ENCODE results near the gene LDHAL6B. TPM values are rescaled to one million over a fixed set of nuclear protein-coding genes. Genes with fewer than 3 reads are reported as not detected.

LDHAL6B gene
- total and polyA plus RNA-seq, 4 donors = 0.05 TPM; not detected in 3

GRCh38 chr15:59171067-59171397 lies 35.6 kb upstream of the LDHAL6B start:
- peaks cover 0 to 12% (median 2%) of the 10 kb centered on the region in 4 donors for H3K36me3 ChIP-seq (ENCODE audit: control insufficient read depth in 4 of 4, insufficient read depth in 4 of 4, low read length in 4 of 4)
- ATAC-seq (ENCODE audit: insufficient read depth, low FRiP score) = no peak
- H3K27me3 ChIP-seq (ENCODE audit: control insufficient read depth in 3 of 3, insufficient read depth in 3 of 3, low read length in 2 of 3) = no peaks in the 10 kb centered on the region
- H3K9ac ChIP-seq (ENCODE audit: insufficient read depth in 1 of 2, low read length in 2 of 2) = no peak overlapping the region
- no peak for DNase-seq
- no peak overlapping the region for H3K4me3 ChIP-seq
- peaks cover 0 to 8% (median 0%) of the 10 kb centered on the region in 5 donors for H3K4me1 ChIP-seq (ENCODE audit: control insufficient read depth in 5 of 5, insufficient read depth in 5 of 5, low read length in 5 of 5)
- no peak overlapping the region for H3K27ac ChIP-seq (ENCODE audit: low read depth in 1 of 2, low read length in 1 of 2)
- H3K9me3 ChIP-seq (ENCODE audit: control insufficient read depth in 4 of 4, insufficient read depth in 3 of 4, low read length in 3 of 4) = no peaks in the 10 kb centered on the region
- TF ChIP-seq CTCF (IDR thresholded peaks at IDR 0.05; ENCODE audit: control extremely low read depth, extremely low read depth) = no peak
- WGBS, 2 donors = 94 to 95% methylated on average over 8 of the region's 8 CpGs

- Histone ChIP-seq H3K9me3 (ENCODE audit: control insufficient read depth in 4 of 4, insufficient read depth in 3 of 4, low read length in 3 of 4) (no peaks in the 10 kb centered on the region), H3K4me1 (ENCODE audit: control insufficient read depth in 5 of 5, insufficient read depth in 5 of 5, low read length in 5 of 5) (peaks cover 0 to 8% (median 0%) of the 10 kb centered on the region in 5 donors), H3K27ac (ENCODE audit: low read depth in 1 of 2, low read length in 1 of 2) (no peak overlapping the region), H3K9ac (ENCODE audit: insufficient read depth in 1 of 2, low read length in 2 of 2) (no peak overlapping the region), H3K27me3 (ENCODE audit: control insufficient read depth in 3 of 3, insufficient read depth in 3 of 3, low read length in 2 of 3) (no peaks in the 10 kb centered on the region), H3K36me3 (ENCODE audit: control insufficient read depth in 4 of 4, insufficient read depth in 4 of 4, low read length in 4 of 4) (peaks cover 0 to 12% (median 2%) of the 10 kb centered on the region in 4 donors), H3K4me3 (no peak overlapping the region)
- no peak for DNase-seq
- no peak for TF ChIP-seq CTCF (IDR thresholded peaks at IDR 0.05; ENCODE audit: control extremely low read depth, extremely low read depth)
- 97 to 99% methylated on average over 7 of the region's 7 CpGs for WGBS, 2 donors
- ATAC-seq (ENCODE audit: insufficient read depth, low FRiP score) = no peak
Observed at GRCh38 chr15:59172289-59172901, 34.2 kb upstream of the LDHAL6B start.

GRCh38 chr15:59173194-59173593 lies 33.4 kb upstream of the LDHAL6B start:
- peaks cover 0 to 8% (median 0%) of the 10 kb centered on the region in 5 donors for H3K4me1 ChIP-seq (ENCODE audit: control insufficient read depth in 5 of 5, insufficient read depth in 5 of 5, low read length in 5 of 5)
- H3K36me3 ChIP-seq (ENCODE audit: control insufficient read depth in 4 of 4, insufficient read depth in 4 of 4, low read length in 4 of 4) = peaks cover 0 to 12% (median 2%) of the 10 kb centered on the region in 4 donors
- H3K27ac ChIP-seq (ENCODE audit: low read depth in 1 of 2, low read length in 1 of 2) = no peak overlapping the region
- no peaks in the 10 kb centered on the region for H3K27me3 ChIP-seq (ENCODE audit: control insufficient read depth in 3 of 3, insufficient read depth in 3 of 3, low read length in 2 of 3)
- DNase-seq (no peak), ATAC-seq (ENCODE audit: insufficient read depth, low FRiP score) (no peak)
- no peak for TF ChIP-seq CTCF (IDR thresholded peaks at IDR 0.05; ENCODE audit: control extremely low read depth, extremely low read depth)
- H3K9ac ChIP-seq (ENCODE audit: insufficient read depth in 1 of 2, low read length in 2 of 2) = no peak overlapping the region
- WGBS, 2 donors = 99% methylated on average over 5 of the region's 5 CpGs
- no peaks in the 10 kb centered on the region for H3K9me3 ChIP-seq (ENCODE audit: control insufficient read depth in 4 of 4, insufficient read depth in 3 of 4, low read length in 3 of 4)
- H3K4me3 ChIP-seq = no peak overlapping the region

Measured in lung (tissue), 12 donors.